ENCODE results near the gene HIPK3. TPM values are rescaled to one million over a fixed set of nuclear protein-coding genes. Genes with fewer than 3 reads are reported as not detected.

HIPK3 gene
- total RNA-seq, 2 donors from 2014 or later, result 39.1 to 60.3 TPM

DNA sequence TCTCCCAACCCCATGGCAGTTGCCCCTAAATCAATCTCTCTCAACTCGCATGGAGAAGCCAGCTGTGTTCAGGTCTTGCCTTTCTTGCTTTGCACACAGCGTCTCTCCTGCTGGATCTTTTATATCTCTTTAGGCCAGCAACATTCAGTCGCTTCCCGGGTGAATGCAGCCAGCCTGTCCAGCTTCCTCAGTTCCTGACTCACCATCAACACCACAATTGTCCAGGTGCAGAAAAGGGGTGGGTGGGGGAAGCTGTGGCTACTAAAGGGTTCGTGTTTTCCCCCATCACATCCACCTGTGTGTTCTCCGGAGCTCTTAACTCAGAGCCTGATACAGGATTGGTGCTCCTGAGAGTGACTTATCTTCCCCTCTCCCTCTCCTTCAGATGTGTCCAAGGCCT, 116.5 kb downstream of the HIPK3 start:
- DNase-seq (ENCODE audit: low spot score) (no peak), ATAC-seq (no peak)
- Mint-ChIP-seq H3K4me1 (ENCODE audit: low read depth in 2 of 2) (no peaks in the 10 kb centered on the region), H3K27me3 (peaks cover 36 to 43% of the 10 kb centered on the region in 2 donors), H3K36me3 (no peaks in the 10 kb centered on the region), H3K27ac (no peak overlapping the region), H3K4me3 (no peak overlapping the region), H3K9me3 (no peaks in the 10 kb centered on the region)

- Mint-ChIP-seq H3K27ac (no peak overlapping the region), H3K27me3 (peaks cover 31 to 41% of the 10 kb centered on the region in 2 donors), H3K36me3 (no peaks in the 10 kb centered on the region), H3K9me3 (no peaks in the 10 kb centered on the region), H3K4me1 (ENCODE audit: low read depth in 2 of 2) (peaks cover 0 to 4% of the 10 kb centered on the region in 2 donors), H3K4me3 (no peak overlapping the region)
- DNase-seq (ENCODE audit: low spot score) (no peak), ATAC-seq (no peak)
Measured at GRCh38 chr11:33375236-33375635, 118.1 kb downstream of the HIPK3 start.

DNA sequence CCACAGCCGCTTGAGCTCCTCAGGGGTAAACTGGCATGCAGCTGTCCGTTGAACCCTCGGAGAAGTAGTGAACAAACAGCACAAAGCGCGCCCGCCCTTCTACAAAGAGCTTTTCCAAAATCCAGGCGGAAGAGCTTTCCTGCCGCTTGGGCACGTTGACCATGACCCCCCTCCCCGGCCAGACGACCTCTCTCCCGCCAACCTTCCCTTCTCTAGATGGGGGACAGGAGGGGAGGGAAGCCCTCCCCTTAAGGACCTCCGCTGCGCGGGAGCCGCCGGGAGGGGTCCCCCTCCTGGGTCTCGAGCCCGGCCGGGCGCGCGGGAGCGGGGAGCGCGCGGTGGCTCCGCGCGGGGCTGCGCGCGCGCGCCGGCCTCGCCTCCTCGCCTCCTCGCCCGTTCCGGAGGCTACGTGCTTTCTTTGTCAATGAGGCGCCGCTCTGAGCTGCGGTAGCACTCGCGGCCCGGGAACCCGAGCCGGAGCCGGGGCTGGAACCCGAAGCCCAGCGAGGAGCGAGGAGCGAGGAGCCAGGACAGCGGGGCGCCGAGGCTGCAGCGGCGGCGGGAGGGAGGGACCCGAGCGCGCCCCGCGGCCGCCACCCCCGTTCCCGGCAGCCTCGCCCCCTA, 118.6 kb downstream of the HIPK3 start, which contains the start of gene KIAA1549L:
TSS of gene KIAA1549L (plus strand) at position 421 of the 624 bp plus-strand sequence.
- Mint-ChIP-seq H3K27ac (no peak within 1 kb of the TSS), H3K4me1 (ENCODE audit: low read depth in 2 of 2) (peaks cover 0 to 4% of the 10 kb centered on the region in 2 donors), H3K4me3 (no peak within 1 kb of the TSS), H3K36me3 (no peaks in the 10 kb centered on the region), H3K27me3 (peaks cover 30 to 40% of the 10 kb centered on the region in 2 donors), H3K9me3 (no peaks in the 10 kb centered on the region)
- no peak for DNase-seq (ENCODE audit: low spot score)
- no peak for ATAC-seq

DNA sequence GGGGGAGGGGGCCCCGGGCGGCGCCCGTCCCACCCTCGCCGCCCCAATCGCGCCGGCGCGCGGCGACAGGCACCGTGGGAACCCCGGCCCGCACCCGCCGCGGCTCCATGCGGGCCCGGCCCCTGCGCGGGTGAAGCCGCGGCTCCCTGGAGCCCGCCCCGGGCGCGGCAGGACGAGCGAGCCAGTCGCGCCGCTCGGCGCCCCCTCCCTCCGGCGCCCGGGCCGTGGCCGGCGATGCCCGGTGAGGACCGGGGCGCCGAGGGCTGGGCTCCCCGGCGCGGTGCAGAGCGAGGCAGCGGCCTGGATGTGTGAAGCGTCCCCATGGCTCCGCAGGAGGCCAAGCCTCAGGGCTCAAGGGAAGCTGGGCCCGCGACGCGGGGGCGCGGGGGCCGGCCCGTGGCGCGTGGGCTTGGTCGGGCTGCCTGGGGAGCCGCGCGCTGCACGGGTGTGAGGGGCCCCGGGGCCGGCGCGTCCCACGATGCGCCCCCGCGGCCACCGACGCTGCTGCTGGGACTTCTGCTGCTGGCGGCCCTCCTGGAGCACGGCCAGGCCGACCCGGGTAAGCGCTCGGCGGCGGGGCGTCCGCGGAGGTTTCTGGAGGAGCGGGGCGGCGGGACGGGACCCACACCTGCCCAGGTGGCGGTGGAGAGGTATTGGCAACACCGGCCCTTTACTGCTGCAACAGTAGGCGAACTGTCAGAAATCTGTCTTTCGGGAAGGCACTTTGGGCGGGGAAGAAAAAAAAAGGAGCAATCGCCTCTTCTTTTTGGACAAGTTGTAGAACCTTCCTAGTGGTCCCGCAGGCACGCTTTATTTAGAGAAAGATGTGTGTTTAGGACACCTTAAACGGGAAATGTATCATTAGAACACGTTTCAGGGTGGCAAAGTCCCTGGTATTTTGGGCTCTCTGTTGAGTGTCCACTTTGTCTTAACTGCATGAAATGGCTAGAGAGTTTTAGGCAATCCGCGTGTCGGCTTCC, 119.4 kb downstream of the HIPK3 start:
- no peak for DNase-seq (ENCODE audit: low spot score)
- no peak overlapping the region for H3K4me3 Mint-ChIP-seq
- peak in 1 of 2 donors; percentile 8 for ATAC-seq
- H3K9me3 Mint-ChIP-seq, result no peaks in the 10 kb centered on the region
- H3K4me1 Mint-ChIP-seq (ENCODE audit: low read depth in 2 of 2), result peaks cover 0 to 4% of the 10 kb centered on the region in 2 donors
- no peak overlapping the region for H3K27ac Mint-ChIP-seq
- H3K27me3 Mint-ChIP-seq, result peaks cover 30 to 40% of the 10 kb centered on the region in 2 donors
- H3K36me3 Mint-ChIP-seq, result no peaks in the 10 kb centered on the region

GRCh38 chr11:33377412-33378370, 120.5 kb downstream of the HIPK3 start:
- H3K9me3 Mint-ChIP-seq, result no peaks in the 10 kb centered on the region
- H3K27ac Mint-ChIP-seq, result no peak overlapping the region
- peaks cover 0 to 4% of the 10 kb centered on the region in 2 donors for H3K4me1 Mint-ChIP-seq (ENCODE audit: low read depth in 2 of 2)
- DNase-seq (ENCODE audit: low spot score), result no peak
- no peak for ATAC-seq
- H3K4me3 Mint-ChIP-seq, result no peak overlapping the region
- H3K36me3 Mint-ChIP-seq, result no peaks in the 10 kb centered on the region
- H3K27me3 Mint-ChIP-seq, result peaks cover 30 to 38% of the 10 kb centered on the region in 2 donors

DNA sequence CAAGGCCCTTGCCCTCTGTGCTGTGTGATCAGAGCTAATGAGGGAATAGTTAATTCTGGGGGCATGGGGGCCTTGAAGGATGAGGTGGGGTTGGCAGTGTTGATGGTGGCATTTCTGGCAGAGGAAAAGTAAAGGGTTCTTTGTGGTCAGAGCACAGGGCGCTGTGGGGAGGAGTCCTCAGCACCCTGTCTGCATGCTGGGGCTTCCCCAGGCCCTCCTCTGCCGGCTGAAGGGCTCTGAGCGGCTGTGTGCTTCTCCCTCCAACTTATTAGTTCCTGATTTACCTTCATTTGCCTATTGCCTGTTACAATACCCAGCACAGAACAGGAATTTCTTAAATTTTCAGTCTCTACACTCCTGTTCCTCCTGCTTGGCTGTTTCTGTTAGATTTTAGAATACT, 122.8 kb downstream of the HIPK3 start:
- peaks cover 0 to 4% of the 10 kb centered on the region in 2 donors for H3K4me1 Mint-ChIP-seq (ENCODE audit: low read depth in 2 of 2)
- ATAC-seq (no peak), DNase-seq (ENCODE audit: low spot score) (no peak)
- peaks cover 16 to 19% of the 10 kb centered on the region in 2 donors for H3K27me3 Mint-ChIP-seq
- no peak overlapping the region for H3K27ac Mint-ChIP-seq
- no peaks in the 10 kb centered on the region for H3K36me3 Mint-ChIP-seq
- H3K4me3 Mint-ChIP-seq, result no peak overlapping the region
- no peaks in the 10 kb centered on the region for H3K9me3 Mint-ChIP-seq

- H3K4me1 Mint-ChIP-seq (ENCODE audit: low read depth in 2 of 2), result peaks cover 0 to 4% of the 10 kb centered on the region in 2 donors
- no peaks in the 10 kb centered on the region for H3K36me3 Mint-ChIP-seq
Measured at GRCh38 chr11:33383075-33383919, 126.1 kb downstream of the HIPK3 start.

GRCh38 chr11:33383920-33384209, 126.7 kb downstream of the HIPK3 start:
- peaks cover 0 to 4% of the 10 kb centered on the region in 2 donors for H3K4me1 Mint-ChIP-seq (ENCODE audit: low read depth in 2 of 2)
- ATAC-seq (no peak), DNase-seq (ENCODE audit: low spot score) (no peak)
- H3K36me3 Mint-ChIP-seq, result no peaks in the 10 kb centered on the region
- no peak overlapping the region for H3K4me3 Mint-ChIP-seq
- H3K27ac Mint-ChIP-seq, result no peak overlapping the region
- H3K27me3 Mint-ChIP-seq, result peaks cover under 1 to 7% of the 10 kb centered on the region in 2 donors
- no peaks in the 10 kb centered on the region for H3K9me3 Mint-ChIP-seq

More at GRCh38 chr11:33383075-33383919, 126.1 kb downstream of the HIPK3 start:
- peaks cover 6 to 13% of the 10 kb centered on the region in 2 donors for H3K27me3 Mint-ChIP-seq
- no peak overlapping the region for H3K4me3 Mint-ChIP-seq
- no peaks in the 10 kb centered on the region for H3K9me3 Mint-ChIP-seq
- no peak overlapping the region for H3K27ac Mint-ChIP-seq
- ATAC-seq (no peak), DNase-seq (ENCODE audit: low spot score) (no peak)

DNA sequence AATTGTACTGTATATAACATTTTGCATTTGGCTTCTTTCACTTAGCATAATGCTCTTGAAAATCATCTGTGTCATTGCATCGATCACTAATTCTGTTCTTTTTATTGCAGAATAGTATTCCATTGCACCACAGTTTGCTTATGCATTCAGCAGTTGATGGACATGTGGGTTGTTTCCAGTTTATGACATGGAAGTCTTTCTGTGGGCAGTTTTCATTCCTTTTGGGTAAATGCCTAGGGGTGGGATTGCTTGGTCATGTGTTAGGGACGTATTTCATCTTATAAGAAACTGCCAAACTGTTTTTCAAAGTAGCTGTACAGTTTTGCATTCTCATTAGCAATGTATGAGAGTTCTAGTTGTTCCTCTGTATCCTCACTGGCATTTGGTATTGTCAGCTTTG, 127.0 kb downstream of the HIPK3 start:
- no peak overlapping the region for H3K27ac Mint-ChIP-seq
- ATAC-seq (no peak), DNase-seq (ENCODE audit: low spot score) (no peak)
- no peaks in the 10 kb centered on the region for H3K9me3 Mint-ChIP-seq
- H3K27me3 Mint-ChIP-seq, result peaks cover 0 to 7% of the 10 kb centered on the region in 2 donors
- H3K4me3 Mint-ChIP-seq, result no peak overlapping the region
- no peaks in the 10 kb centered on the region for H3K36me3 Mint-ChIP-seq
- peaks cover 0 to 4% of the 10 kb centered on the region in 2 donors for H3K4me1 Mint-ChIP-seq (ENCODE audit: low read depth in 2 of 2)

DNA sequence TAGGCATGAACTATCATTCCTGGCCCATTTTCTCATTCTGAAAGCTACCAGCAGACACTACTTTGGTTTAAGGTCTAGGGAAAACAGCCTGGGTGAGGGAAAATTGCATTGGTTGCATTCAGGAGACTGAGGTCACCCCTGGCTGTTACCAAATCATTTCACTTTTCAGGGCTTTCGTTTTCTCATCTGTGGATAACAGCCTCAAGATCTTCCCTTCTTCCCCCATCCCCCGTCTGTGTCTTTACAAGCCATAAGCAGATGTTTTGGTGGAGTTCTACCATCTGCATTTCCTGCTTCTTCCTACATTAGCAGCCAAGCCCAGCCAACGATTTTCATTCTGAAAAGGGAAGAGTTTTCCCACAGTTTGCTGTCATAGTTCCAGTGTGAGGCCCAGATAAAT, 130.4 kb downstream of the HIPK3 start:
- Mint-ChIP-seq H3K4me3 (no peak overlapping the region), H3K4me1 (ENCODE audit: low read depth in 2 of 2) (no peaks in the 10 kb centered on the region), H3K36me3 (no peaks in the 10 kb centered on the region), H3K27ac (no peak overlapping the region), H3K27me3 (no peaks in the 10 kb centered on the region), H3K9me3 (no peaks in the 10 kb centered on the region)
- no peak for ATAC-seq
- no peak for DNase-seq (ENCODE audit: low spot score)

GRCh38 chr11:33387996-33388395, 130.8 kb downstream of the HIPK3 start:
- H3K27ac Mint-ChIP-seq, result no peak overlapping the region
- H3K4me1 Mint-ChIP-seq (ENCODE audit: low read depth in 2 of 2), result no peaks in the 10 kb centered on the region
- no peaks in the 10 kb centered on the region for H3K9me3 Mint-ChIP-seq
- no peaks in the 10 kb centered on the region for H3K36me3 Mint-ChIP-seq
- ATAC-seq (no peak), DNase-seq (ENCODE audit: low spot score) (no peak)
- H3K4me3 Mint-ChIP-seq, result no peak overlapping the region
- peaks cover 0 to under 1% of the 10 kb centered on the region in 2 donors for H3K27me3 Mint-ChIP-seq

DNA sequence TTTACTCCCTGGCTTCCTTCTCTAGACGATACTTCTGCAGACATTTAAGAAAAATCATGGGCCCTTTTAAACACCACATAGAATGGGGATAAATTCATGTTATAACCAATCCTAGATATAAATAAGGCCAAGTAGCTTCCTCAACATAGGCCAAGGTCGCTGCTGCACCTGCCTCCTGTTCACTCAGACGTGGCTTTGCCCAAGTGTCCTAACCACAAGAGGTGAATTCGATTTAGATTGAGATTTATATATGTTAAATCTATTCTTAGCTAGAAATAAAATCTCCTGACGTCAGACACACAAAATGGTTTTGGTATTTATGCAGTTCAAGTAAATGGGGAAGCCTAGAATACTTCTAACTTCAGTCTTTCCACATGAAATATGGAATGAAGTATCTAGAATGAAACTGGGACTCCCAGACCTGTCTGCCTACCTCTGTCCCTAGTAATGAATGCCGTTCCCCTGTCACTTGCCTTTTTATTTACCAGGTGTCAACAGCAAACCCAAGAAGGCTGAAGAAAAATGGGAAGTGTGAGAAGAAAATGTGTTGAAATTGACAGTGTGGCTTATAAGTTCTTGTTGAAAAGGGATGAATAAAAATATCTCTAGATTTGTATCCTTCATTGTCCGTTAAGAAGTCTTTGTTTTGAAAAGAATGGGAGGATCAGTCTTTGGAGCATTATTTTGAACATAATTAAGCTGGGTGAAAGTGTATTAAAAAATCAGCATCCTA, 131.8 kb downstream of the HIPK3 start:
- H3K27ac Mint-ChIP-seq, result no peak overlapping the region
- no peaks in the 10 kb centered on the region for H3K4me1 Mint-ChIP-seq (ENCODE audit: low read depth in 2 of 2)
- H3K27me3 Mint-ChIP-seq, result peaks cover 5 to 9% of the 10 kb centered on the region in 2 donors
- no peaks in the 10 kb centered on the region for H3K36me3 Mint-ChIP-seq
- H3K9me3 Mint-ChIP-seq, result no peaks in the 10 kb centered on the region
- ATAC-seq, result no peak
- DNase-seq (ENCODE audit: low spot score), result no peak
- H3K4me3 Mint-ChIP-seq, result no peak overlapping the region
